ENCODE results near the gene CBL.

Gene CBL

GRCh38 chr11:119338318-119338890, 132.3 kb downstream of the CBL start (continued):
- TF ChIP-seq ZSCAN30 (tag by site-specific recombination; IDR thresholded peaks at IDR 0.05) (0 out of 2 replicates have a peak, but pooled peaks have one; percentile 21), ZNF654 (tag by site-specific recombination; IDR thresholded peaks at IDR 0.05; ENCODE audit: low read depth) (peak; percentile 46), ZNF571 (tag by site-specific recombination; IDR thresholded peaks at IDR 0.05) (no peak), ZNF624 (tag by site-specific recombination; IDR thresholded peaks at IDR 0.05) (no peak), ZNF521 (tag by site-specific recombination; IDR thresholded peaks at IDR 0.05) (no peak)

- H3K36me3 ChIP-seq (ENCODE audit: control insufficient read depth in 2 of 2, insufficient read depth in 1 of 2, low read length in 2 of 2) = peaks cover 0 to 19% of the 10 kb centered on the region in 2 experiments; a peak in 1 of 3 replicates
- CTCF ChIA-PET = interaction anchor here (0.5 to 7.2 kb wide), 42 partner anchors 9 to 651 kb away, joined by 3 to 160 read pairs (median 4); partner anchors contain the start of genes CBL, MCAM, MFRP and NLRX1
- H3K27ac ChIP-seq (ENCODE audit: extremely low read depth, low read depth, low read length) = no peak overlapping the region; the same call in 1 of the 2 replicates
- H3K4me3 ChIP-seq (ENCODE audit: low read depth, low read length) = no peak overlapping the region
- no peak for TF ChIP-seq OVOL3 (tag by site-specific recombination; IDR thresholded peaks at IDR 0.05)
- TF ChIP-seq ZNF747 (tag by site-specific recombination; IDR thresholded peaks at IDR 0.05) = no peak
- no peak for TF ChIP-seq ZNF214 (tag by site-specific recombination; IDR thresholded peaks at IDR 0.05; ENCODE audit: borderline replicate concordance)
- TF ChIP-seq ZSCAN18 (tag by site-specific recombination; IDR thresholded peaks at IDR 0.05) = no peak
- TF ChIP-seq KLF7 (tag by site-specific recombination; IDR thresholded peaks at IDR 0.05; ENCODE audit: borderline replicate concordance) = no peak
- no peaks in the 10 kb centered on the region; the same call in 1 of the 2 replicates for H3K4me1 ChIP-seq (ENCODE audit: control insufficient read depth, insufficient read depth, low read length)
- POLR2A ChIA-PET = interaction anchor here (0.9 to 3.2 kb wide), 9 partner anchors 15 to 136 kb away, joined by 3 to 39 read pairs (median 9); partner anchors contain the start of genes MCAM and USP2
- no peaks in the 10 kb centered on the region for H3K9me3 ChIP-seq (ENCODE audit: control insufficient read depth, insufficient read depth, low read depth, low read length)
These were observed 132.9 kb downstream of the CBL start for GRCh38 chr11:119338965-119339588.

DNA sequence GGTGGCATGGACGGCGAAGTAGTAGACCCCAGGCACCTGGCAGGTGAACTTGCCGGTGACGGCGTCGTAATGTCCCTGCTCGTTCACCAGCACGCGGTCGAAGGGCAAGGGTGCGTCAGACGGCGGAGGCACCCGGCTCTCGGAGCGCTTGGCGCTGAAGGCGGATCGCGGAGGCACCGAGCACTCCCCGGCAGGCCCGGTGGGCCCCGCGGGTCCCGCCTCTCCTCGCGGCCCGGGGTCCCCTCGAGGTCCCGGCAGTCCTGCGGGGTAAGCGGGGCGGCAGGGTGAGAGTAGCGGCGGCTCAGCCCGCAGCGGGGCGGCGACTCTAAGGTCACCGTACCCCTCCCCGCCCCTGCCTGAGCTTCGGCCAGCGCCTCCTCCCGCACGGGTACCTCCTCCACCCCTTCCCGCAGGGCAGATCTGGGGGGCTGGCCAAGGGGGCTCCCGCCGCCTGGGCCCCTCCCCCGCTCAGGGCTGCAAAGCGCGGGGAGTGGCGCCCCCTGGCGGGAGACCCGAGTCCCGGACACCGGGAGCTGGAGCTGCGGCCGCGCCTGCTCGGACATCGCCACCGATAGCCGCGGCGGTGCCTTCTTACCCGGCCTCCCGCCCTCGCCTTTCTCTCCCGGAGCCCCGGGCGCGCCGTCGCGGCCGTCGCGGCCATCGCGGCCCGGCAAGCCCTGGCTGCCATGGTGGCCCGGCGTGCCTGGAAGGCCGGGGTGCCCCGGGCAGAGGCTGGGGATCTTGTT, 133.6 kb downstream of the CBL start:
- Histone ChIP-seq H3K9me3 (ENCODE audit: control insufficient read depth, insufficient read depth, low read depth, low read length) (no peaks in the 10 kb centered on the region), H3K4me1 (ENCODE audit: control insufficient read depth, insufficient read depth, low read length) (no peaks in the 10 kb centered on the region; the same call in 1 of the 2 replicates), H3K27ac (ENCODE audit: extremely low read depth, low read depth, low read length) (no peak overlapping the region; the same call in 1 of the 2 replicates), H3K36me3 (ENCODE audit: control insufficient read depth in 2 of 2, insufficient read depth in 1 of 2, low read length in 2 of 2) (peaks cover 0 to 19% of the 10 kb centered on the region in 2 experiments; a peak in 1 of 3 replicates), H3K4me3 (ENCODE audit: low read depth, low read length) (peak overlapping the region; percentile 26)
- ChIA-PET POLR2A (interaction anchor here (0.6 to 3.2 kb wide), 4 partner anchors 20 to 238 kb away, joined by 3 to 39 read pairs (median 6); partner anchors contain the start of gene DPAGT1), CTCF (interaction anchor here (0.5 to 7.2 kb wide), 23 partner anchors 8 to 652 kb away, joined by 3 to 160 read pairs (median 4); partner anchors contain the start of genes MCAM, MFRP and USP2)
- TF ChIP-seq ZNF2 (tag by site-specific recombination; IDR thresholded peaks at IDR 0.05) (no peak), RBAK (tag by site-specific recombination; IDR thresholded peaks at IDR 0.05) (no peak), ZBTB8A (tag by site-specific recombination; IDR thresholded peaks at IDR 0.05) (no peak), FEZF1 (tag by site-specific recombination; IDR thresholded peaks at IDR 0.05) (no peak), ZSCAN18 (tag by site-specific recombination; IDR thresholded peaks at IDR 0.05) (no peak), ZNF169 (tag by site-specific recombination; IDR thresholded peaks at IDR 0.05) (no peak), ZBTB20 (tag by site-specific recombination; IDR thresholded peaks at IDR 0.05) (no peak), ZNF645 (tag by site-specific recombination; IDR thresholded peaks at IDR 0.05) (no peak), ZNF623 (tag by site-specific recombination; IDR thresholded peaks at IDR 0.05) (no peak), ZNF558 (tag by site-specific recombination; IDR thresholded peaks at IDR 0.05) (no peak), YY2 (tag by site-specific recombination; IDR thresholded peaks at IDR 0.05) (no peak), IKZF3 (tag by site-specific recombination; IDR thresholded peaks at IDR 0.05) (no peak), SCRT2 (tag by site-specific recombination; IDR thresholded peaks at IDR 0.05) (no peak), ZNF302 (tag by site-specific recombination; IDR thresholded peaks at IDR 0.05; ENCODE audit: low read depth) (no peak), ZFP69B (tag by site-specific recombination; IDR thresholded peaks at IDR 0.05) (no peak), GLIS1 (tag by site-specific recombination; IDR thresholded peaks at IDR 0.05) (no peak)
